ENCODE results near the gene GHSR. TPM values are rescaled to one million over a fixed set of nuclear protein-coding genes. Genes with fewer than 3 reads are reported as not detected.

The GHSR gene
- total RNA-seq, 2 donors from 2014 or later = not detected

DNA sequence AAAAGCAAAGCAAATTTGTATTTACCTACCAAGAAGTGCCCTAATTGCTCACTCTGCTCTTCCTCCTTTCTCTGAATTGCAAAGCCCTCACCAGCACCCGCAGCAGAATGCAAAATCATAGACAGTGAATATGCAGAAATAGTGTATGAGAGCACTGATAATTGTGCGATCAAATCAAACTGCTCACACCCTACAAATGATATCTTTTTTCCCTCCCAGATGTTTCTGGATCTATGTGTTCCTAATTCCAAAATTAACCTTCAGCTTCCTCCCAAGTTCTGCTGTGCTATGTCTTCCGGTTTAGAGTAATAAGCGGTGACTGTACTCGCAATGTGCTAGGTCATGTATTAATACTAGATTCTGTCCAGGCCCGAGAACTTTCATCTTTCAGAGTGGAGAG lies 3.4 kb downstream of the GHSR start:
- no peak for ATAC-seq
- intact Hi-C loops (cut with DNase I, micrococcal nuclease) = no loop called here

DNA sequence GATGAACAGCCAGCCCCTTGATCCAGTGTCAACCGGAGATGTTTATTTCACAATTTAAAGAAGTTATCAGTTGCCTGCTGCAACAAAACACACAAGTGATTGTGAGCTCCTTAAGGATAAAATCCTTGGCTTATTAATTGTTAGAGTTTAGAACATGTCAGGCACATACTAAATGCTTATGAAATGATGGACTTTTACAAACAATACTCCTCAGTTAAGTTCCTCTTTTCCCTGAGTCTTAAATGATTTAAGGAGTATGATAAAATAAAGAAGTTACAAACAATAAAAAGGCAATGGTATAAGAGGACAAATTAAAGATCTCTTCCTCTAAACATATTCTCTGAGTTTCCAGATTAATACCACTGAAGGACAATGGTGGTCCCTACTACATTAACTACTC lies 5.7 kb downstream of the GHSR start:
- DNase-seq (no peak), ATAC-seq (no peak)
- intact Hi-C loops (cut with DNase I, micrococcal nuclease) = no loop called here

More for the DNA sequence above, 3.4 kb downstream of the GHSR start:
- no peak for DNase-seq

DNA sequence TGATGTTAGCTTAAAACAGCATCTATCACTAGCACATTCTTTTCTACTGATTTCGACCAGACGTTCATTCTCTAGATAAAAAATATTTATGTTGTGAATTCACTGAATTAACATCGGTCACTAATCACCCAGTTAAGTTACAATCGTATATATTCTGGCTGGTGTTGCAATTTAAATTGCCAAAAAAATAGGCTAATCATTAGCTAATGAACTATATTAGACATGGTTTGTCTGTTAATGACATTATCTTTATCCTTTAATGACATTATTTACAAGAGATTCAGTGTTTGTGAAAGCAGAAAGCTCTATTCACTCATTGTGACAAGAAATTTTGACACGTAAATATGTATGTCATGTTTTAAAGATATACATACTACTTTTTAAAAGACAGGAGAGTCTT lies 6.7 kb downstream of the GHSR start:
- no peak for ATAC-seq
- no peak for DNase-seq
- intact Hi-C loops (cut with DNase I, micrococcal nuclease) = no loop called here

DNA sequence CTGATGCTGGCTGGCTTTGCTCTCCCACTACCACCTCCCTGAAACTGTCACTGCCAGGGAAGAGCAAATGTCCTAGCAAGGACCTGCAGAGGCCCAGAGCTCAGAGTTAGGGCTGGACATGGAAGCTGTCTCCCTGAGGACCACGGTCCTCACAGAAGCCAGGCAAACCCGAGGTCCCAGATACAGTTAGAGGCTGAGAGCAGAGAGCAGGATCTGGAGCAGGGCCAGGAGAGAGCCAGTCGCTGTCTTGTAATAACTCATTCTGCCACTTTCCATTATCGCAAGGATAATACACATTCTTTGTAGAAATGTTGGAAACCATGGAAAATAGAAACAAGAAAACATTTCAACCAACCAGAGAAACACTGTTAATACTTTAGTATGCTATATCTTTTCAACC lies 10.1 kb downstream of the GHSR start:
- DNase-seq (no peak), ATAC-seq (peak; percentile 16)
- intact Hi-C loops (cut with DNase I, micrococcal nuclease) = no loop called here

DNA sequence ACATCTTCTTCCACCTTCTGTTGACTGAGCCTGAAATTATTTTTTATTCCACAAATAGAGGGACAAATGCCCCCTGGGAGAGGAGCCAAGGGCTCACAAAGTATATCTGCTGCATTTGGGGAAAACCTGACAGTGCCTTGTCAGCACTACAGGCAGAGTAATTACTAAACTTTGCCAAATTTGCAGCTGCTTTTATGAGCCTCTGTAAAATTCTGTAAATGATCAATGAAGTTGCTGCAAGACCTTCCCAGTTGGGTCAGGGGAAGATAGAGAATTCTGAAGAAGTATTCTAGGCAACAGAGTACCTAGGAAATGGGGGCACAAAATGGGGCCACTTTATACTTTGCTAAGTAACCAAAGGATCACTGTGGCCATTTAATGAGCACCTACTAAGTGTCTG lies 10.5 kb downstream of the GHSR start:
- no peak for DNase-seq
- peak; percentile 79 for ATAC-seq
- intact Hi-C loops (cut with DNase I, micrococcal nuclease) = no loop called here

DNA sequence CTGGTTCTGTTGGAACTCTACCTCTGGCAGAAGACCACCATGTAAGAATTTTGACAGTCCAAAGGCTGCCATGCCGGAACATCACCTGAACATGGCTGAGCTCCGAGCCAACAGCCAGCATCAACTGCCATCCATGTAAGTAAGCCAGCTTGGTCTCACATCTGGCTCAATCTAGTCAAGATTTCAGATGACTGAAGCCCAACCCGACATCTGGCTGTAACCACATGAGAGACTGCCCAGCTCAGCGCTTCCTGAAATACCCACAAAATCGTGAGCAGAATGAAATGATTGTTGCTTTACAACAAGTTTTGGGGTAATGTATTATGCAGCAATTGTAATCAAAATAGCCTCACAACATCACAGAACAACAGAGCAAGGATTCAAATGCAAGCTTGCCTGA lies 32.9 kb downstream of the GHSR start:
- ATAC-seq (no peak), DNase-seq (no peak)
- intact Hi-C loops (cut with DNase I, micrococcal nuclease) = no loop called here

DNA sequence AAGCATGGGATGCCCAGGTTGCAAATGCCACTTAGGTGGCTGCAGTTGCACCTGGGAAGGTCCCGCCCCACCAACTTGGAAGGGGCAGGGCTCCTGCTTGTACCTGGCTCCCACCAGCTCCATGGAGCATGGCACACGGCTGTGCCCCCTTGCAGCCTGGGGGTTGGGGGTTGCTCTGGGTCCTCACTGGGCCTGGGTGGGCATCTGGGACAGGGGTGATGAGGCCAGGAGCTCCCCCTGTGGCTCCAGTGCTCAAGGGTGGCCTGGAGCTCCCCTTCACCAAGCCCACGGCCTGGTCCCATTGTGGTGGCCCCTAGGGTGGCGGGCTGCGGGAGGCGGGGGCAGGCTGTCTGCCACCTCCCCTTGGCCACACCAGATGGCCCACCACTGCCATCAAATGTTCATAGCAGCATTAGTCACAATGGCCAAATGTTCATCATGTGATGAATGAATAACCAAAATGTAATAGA lies 36.7 kb downstream of the GHSR start:
- DNase-seq (no peak), ATAC-seq (no peak)
- intact Hi-C loops (cut with DNase I, micrococcal nuclease) = no loop called here

DNA sequence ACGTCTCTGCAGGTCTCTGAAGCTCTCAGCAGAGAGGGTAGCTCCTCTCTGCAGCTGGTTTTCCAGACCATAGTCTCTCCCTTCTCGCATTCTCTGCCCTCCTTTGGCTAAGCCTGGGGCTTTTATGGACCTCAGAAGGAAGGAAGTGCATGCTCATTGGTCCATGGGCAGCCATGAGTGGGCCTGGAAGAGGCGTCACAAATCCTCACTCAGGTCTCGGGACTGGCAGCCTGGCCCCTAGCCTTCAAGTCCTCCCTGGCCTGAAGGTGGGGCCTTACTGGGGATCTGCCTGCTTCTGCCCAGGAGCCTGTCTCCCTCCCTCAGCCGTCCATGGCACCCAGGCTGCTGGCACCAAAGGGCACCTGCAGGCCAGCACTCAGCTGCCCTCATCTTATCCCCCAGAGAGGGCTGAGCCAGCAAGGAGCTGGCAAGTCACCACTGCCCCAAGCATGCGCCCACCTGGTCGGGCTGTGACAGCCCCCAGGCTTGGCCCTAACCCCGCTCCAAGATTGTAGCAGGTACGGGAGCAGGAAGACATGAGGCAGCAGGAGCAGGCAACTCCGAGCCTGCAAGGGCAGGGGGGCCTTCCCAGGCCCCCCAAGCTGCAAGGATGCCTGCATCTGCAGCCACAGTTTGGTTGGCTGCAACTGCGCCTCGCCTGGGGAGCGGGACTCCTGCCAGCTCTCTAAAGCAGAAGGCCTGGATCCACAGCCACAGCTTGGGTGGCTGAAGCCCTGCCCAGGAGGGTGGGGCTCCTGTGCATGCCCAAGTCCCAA lies 37.4 kb downstream of the GHSR start:
- ATAC-seq (no peak), DNase-seq (no peak)
- intact Hi-C loops (cut with DNase I, micrococcal nuclease) = no loop called here

DNA sequence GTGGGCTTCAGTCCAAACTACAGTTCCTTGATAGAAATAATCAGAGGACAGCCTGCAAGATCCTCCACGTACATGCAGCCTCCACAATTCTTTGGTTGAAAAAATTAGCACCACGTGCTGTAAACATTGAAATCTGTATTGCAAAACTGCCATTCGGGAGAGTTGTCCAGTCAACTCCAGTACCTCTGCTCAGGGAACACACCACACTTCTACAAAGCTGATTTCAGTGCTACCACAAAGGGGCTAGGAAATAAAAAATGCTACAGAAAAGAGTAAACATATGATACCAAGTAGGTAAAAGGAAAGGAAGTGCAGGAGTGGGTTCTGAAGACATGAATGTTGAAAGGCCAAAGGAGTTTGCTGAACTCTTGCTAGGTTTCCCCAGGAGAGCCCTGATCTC lies 40.4 kb downstream of the GHSR start:
- ATAC-seq (no peak), DNase-seq (no peak)
- intact Hi-C loops (cut with DNase I, micrococcal nuclease) = no loop called here

DNA sequence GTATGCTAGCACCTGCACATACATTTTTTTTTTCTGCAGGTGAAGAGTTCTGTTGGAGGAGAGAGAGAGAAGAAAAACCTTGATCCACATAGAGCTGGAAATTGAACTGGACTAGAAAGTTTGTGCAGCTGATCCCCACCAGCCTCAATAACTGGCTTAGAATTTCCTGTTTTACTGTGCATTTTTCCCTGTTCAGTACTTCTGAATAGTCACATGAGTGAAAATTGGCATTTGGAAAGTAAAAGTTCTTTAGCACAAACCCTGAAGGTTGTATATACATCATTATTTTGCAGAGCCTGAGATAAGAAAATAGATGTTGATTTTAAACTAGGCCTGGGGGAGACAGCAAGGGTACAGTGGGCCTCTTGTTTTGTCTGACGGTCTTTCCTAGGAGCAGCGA lies 42.3 kb downstream of the GHSR start:
- intact Hi-C loops (cut with DNase I, micrococcal nuclease) = no loop called here
- no peak for DNase-seq
- ATAC-seq = no peak

DNA sequence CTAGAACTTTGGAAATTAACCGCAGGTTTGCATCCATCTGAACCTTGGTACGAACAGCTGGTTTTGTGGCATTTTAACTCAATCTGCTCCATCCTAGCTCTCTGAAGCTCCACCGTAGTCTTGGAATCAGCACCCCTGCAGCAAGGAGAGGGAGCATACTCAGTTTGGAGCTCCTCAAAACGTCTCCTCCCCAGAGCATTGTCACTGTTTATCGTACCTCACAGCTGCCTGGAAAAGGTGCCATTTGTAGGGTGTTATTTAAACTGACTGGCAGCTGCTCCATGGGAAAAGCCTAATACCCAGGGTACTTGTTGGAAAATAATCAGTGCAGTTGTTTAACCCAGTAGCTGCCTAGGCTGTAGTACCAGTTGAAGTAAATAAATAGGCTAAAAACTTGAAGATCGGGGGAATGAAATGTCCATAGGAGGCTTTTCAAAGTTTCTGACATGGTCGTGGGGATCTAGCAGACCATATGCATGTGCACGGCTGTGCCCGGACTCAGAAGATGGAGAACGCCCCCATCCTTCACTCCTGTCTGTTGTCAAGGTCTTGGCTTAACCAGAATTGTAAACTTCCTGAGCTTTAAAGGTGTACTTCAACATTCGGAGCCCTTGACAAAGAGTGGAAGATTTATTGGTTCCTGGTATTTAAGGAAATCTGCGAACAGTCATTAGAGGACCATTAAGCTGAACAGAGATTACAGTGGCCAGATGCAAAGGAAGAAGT lies 43.9 kb downstream of the GHSR start:
- intact Hi-C loops (cut with DNase I, micrococcal nuclease) = no loop called here
- no peak for ATAC-seq

DNA sequence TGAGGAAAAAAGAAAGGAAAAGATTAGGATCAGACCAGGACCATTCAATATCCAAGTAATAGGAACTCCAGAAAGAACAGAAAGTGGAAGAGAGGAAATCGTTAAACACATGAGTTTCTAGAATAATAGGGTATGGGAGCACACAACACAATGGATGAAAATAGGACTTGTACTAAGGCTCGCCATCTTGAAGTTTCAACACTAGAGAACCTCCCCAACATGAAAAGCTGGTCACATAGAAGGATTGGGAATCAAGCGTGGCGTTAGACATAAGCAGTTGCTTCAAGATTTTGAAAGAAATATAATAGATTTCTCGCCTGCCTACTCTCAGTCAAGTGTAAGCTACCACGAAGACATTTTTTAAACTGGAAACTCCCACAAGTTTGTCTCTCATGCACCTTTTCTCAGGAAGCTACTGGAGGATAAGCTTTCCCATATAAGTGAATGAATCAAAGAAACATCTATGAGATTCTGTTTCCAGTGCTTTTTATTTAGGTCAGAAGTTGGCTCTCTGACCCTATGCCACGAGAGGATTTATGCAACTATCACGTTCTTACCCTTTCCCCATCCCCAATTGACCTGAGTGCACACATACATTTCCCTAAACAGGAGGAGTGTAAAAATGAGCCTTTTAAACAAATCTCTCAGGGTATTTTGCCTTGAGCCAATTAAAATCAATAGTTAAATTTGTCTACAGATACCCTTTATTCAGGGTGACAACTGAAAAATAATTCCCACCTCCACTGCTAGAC lies 45.2 kb downstream of the GHSR start:
- DNase-seq = no peak
- intact Hi-C loops (cut with DNase I, micrococcal nuclease) = no loop called here
- no peak for ATAC-seq

More for the DNA sequence above, 43.9 kb downstream of the GHSR start:
- DNase-seq = no peak

DNA sequence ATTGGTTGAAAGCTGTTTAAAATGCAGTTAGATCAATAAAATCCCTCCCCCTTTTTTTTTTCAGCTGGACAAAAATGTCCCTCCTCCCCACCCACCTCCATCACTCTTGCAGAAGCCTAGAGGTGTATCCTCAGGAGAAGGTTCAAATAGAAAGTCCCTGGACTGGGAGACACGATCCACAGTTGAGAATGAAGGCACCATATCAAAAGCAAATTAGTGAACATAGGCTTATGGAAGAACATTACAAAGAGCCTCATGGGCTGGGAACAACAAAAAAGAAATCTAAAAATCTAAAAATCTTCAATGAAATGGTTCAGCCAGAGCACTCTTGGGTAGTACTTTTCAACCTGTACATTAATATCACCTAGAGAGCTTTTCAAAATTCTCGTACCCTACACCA lies 46.2 kb downstream of the GHSR start:
- DNase-seq (no peak), ATAC-seq (no peak)
- intact Hi-C loops (cut with DNase I, micrococcal nuclease) = no loop called here

DNA sequence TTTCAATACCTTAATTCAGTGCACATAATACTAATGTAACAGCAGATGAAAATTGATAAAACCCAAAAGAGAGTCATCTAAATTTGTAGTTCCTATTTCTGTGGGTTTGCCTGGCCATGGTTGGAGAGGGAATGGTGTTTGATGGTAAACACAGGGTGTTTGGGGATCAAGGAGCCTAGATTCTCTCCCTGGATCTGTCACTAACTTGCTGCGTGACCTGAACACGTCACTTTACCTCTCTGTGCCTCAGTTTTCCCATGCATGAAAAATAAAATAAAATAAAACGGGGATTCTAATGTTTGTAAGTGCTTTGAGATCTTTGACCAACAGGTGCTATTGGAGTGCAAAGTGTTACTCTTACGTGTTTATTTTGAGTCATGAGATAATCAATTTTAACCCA lies 49.8 kb downstream of the GHSR start:
- no peak for DNase-seq
- no peak for ATAC-seq
- intact Hi-C loops (cut with DNase I, micrococcal nuclease) = no loop called here

DNA sequence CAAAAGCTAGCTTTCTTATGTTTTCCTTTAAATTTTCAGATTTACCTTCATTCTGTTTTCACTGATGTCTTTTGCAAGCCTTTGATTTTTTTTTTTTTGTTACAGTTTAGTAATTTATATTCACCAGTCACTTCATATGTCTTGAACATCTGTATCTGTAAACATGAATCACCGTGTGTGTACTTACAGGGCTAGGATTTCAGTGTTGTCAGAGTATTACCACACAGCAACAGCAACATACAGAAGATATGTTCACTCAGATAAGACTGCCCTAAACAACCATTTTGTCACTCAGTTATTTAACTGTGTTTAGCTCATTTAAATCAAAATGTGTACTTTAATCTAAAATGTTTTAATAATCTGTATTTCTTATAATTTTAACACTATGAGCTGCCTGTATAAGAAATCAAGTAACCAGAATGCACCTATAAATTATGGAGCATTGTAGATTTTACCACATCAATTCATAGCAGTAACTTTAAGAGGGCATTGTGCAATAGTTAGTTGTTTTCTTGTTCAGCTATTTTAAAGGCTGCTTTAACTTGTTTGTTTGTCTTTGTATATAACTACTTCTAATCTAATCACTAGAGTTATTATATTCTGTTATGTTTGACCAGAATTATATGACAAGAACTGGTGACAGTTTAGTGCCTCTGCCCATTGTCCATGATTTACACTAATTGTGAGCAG lies 50.4 kb downstream of the GHSR start:
- no peak for DNase-seq
- peak; percentile 36 for ATAC-seq
- intact Hi-C loops (cut with DNase I, micrococcal nuclease) = no loop called here

DNA sequence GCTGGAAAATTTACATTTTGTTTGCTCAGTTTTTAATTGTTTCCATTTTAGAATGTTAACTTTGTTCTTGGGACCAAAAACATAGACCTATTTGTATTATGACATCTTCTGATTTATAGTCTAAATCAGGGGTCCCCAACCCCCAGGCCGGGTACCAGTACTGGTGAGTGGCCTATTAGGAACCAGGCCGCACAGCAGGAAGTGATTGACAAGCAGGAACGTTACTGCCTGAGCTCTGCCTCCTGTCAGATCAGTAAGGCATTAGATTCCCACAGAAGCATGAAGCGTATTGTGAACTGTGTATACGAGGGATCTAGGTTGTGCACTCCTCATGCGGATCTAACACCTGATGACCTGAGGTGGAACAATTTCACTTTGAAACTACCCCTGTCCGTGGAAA lies 51.9 kb downstream of the GHSR start:
- ATAC-seq (no peak), DNase-seq (no peak)
- intact Hi-C loops (cut with DNase I, micrococcal nuclease) = no loop called here

DNA sequence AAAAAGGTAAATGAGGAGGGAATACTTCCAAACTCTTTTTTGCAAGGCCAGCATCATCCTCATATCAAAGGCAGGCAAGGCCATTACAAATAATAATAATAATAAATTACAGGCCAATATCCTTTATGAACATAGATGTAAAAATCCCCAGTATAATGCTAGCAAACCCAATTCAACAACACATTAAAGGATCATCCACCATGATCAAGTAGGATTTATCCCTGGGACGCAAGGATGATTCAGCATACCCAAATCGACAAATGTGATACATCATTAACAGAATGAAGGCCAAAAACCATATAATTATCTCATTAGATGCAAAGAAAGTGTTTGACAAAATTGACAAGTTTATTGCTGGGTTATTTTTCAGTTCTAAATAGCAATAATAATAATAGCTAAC lies 53.6 kb downstream of the GHSR start:
- DNase-seq (no peak), ATAC-seq (no peak)
- intact Hi-C loops (cut with DNase I, micrococcal nuclease) = no loop called here

All from left colon (tissue), 2 donors.